SK-N-SH treated with all-trans-retinoic acid at 6 μM for 48 hours (cell line): ENCODE measurements around the gene GRK5.

ENCODE experiments used
- ATAC-seq: fragments of 200-7000 bp; cut with Tn5 transposase; 3 replicates; pipeline ENCODE4 v1.9.1; 2020; ENCODE audit warnings: mild to moderate bottlenecking, moderate library complexity
- ARNTL ChIP-seq: fragments of 450-650 bp; formaldehyde crosslinking; IDR thresholded peaks from 2 replicates; pipeline ENCODE4 v1.5.0; 2020; ENCODE audit warnings: low read depth, mild to moderate bottlenecking, moderate library complexity, borderline replicate concordance
- CSDC2 ChIP-seq: fragments of 250-450 bp; sonication (Bioruptor Pico); IDR thresholded peaks from 2 replicates; pipeline ENCODE4 v1.5.0; 2020; ENCODE audit warnings: mild to moderate bottlenecking, moderate library complexity
- ESRRG ChIP-seq: fragments of 250-450 bp; sonication (Bioruptor Pico); IDR thresholded peaks from 2 replicates; pipeline ENCODE4 v1.6.1; 2021; ENCODE audit warnings: mild to moderate bottlenecking
- GLIS3 ChIP-seq: fragments of 250-450 bp; sonication (Bioruptor Pico); IDR thresholded peaks from 2 replicates; pipeline ENCODE4 v1.5.0; 2020; ENCODE audit warnings: mild to moderate bottlenecking, moderate library complexity
- ISL1 ChIP-seq: fragments of 250-450 bp; sonication (Bioruptor Pico); IDR thresholded peaks from 2 replicates; pipeline ENCODE4 v2.1.2; 2022; ENCODE audit warnings: mild to moderate bottlenecking, moderate library complexity
- OSR1 ChIP-seq: fragments of 250-450 bp; sonication (Bioruptor Pico); IDR thresholded peaks from 2 replicates; pipeline ENCODE4 v1.8.0; 2022; ENCODE audit warnings: moderate library complexity, mild to moderate bottlenecking, inconsistent platforms
- PATZ1 ChIP-seq: fragments of 250-450 bp; sonication (Bioruptor Pico); IDR thresholded peaks from 2 replicates; pipeline ENCODE4 v1.8.0; 2020; ENCODE audit warnings: mild to moderate bottlenecking, moderate library complexity, borderline replicate concordance
- PPARA ChIP-seq: fragments of 250-450 bp; sonication (Bioruptor Pico); IDR thresholded peaks from 2 replicates; pipeline ENCODE4 v1.5.0; 2020; ENCODE audit warnings: mild to moderate bottlenecking, borderline replicate concordance
- RARB ChIP-seq: fragments of 250-450 bp; sonication (Bioruptor Pico); IDR thresholded peaks from 2 replicates; pipeline ENCODE4 v1.8.0; 2021; ENCODE audit warnings: mild to moderate bottlenecking, moderate library complexity
- SNAI2 ChIP-seq: fragments of 250-450 bp; sonication (Bioruptor Pico); IDR thresholded peaks from 2 replicates; pipeline ENCODE4 v1.5.0; 2020; ENCODE audit warnings: mild to moderate bottlenecking, moderate library complexity
- TOX ChIP-seq: fragments of 250-450 bp; sonication (Bioruptor Pico); IDR thresholded peaks from 2 replicates; pipeline ENCODE4 v1.8.0; 2021; ENCODE audit warnings: mild to moderate bottlenecking, moderate library complexity, borderline replicate concordance
- ZC3H10 ChIP-seq: fragments of 250-450 bp; sonication (Bioruptor Pico); IDR thresholded peaks from 2 replicates; pipeline ENCODE4 v1.5.1; 2021; ENCODE audit warnings: mild to moderate bottlenecking, moderate library complexity
- ZFP3 ChIP-seq: fragments of 250-450 bp; sonication (Bioruptor Pico); IDR thresholded peaks from 2 replicates; pipeline ENCODE4 v1.5.0; 2020; ENCODE audit warnings: mild to moderate bottlenecking, moderate library complexity
- ZFP30 ChIP-seq: fragments of 450-650 bp; formaldehyde crosslinking; IDR thresholded peaks from 2 replicates; pipeline ENCODE4 v1.5.0; 2022; ENCODE audit warnings: mild to moderate bottlenecking, moderate library complexity
- ZNF565 ChIP-seq: fragments of 450-650 bp; formaldehyde crosslinking; conservative IDR thresholded peaks from 2 replicates; pipeline ENCODE4 v1.5.0; 2020; ENCODE audit warnings: low read depth, mild to moderate bottlenecking, moderate library complexity
- ZNF70 ChIP-seq: fragments of 450-650 bp; formaldehyde crosslinking; IDR thresholded peaks from 2 replicates; pipeline ENCODE4 v1.5.0; 2020; ENCODE audit warnings: mild to moderate bottlenecking, moderate library complexity
- TF ChIP-seq, protein P1 (sequence below): fragments of 250-450 bp; sonication (Bioruptor Pico); IDR thresholded peaks from 2 replicates; pipeline ENCODE4 v1.5.1; 2021; ENCODE audit warnings: mild to moderate bottlenecking, moderate library complexity
- TF ChIP-seq, protein P2 (sequence below): fragments of 250-450 bp; sonication (Bioruptor Pico); IDR thresholded peaks from 2 replicates; pipeline ENCODE4 v1.5.0; 2020; ENCODE audit warnings: mild to moderate bottlenecking, moderate library complexity
- TF ChIP-seq, protein P3 (sequence below): fragments of 250-450 bp; sonication (Bioruptor Pico); IDR thresholded peaks from 2 replicates; pipeline ENCODE4 v1.8.0; 2021; ENCODE audit warnings: low read depth, mild to moderate bottlenecking, moderate library complexity, borderline replicate concordance

The GRK5 gene

GRCh38 chr10:119501690-119502089 lies 294.3 kb downstream of the GRK5 start (continued):
- no peak for TF ChIP-seq PATZ1

- ATAC-seq, result no peak
- TF ChIP-seq, protein P1, sequence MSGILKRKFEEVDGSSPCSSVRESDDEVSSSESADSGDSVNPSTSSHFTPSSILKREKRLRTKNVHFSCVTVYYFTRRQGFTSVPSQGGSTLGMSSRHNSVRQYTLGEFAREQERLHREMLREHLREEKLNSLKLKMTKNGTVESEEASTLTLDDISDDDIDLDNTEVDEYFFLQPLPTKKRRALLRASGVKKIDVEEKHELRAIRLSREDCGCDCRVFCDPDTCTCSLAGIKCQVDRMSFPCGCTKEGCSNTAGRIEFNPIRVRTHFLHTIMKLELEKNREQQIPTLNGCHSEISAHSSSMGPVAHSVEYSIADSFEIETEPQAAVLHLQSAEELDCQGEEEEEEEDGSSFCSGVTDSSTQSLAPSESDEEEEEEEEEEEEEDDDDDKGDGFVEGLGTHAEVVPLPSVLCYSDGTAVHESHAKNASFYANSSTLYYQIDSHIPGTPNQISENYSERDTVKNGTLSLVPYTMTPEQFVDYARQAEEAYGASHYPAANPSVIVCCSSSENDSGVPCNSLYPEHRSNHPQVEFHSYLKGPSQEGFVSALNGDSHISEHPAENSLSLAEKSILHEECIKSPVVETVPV, result no peak
- TF ChIP-seq ESRRG (no peak), ZFP30 (no peak), CSDC2 (CRISPR knock-in tag) (no peak), ARNTL (CRISPR knock-in tag) (no peak), ZNF70 (no peak), TOX (CRISPR knock-in tag) (no peak), ZC3H10 (CRISPR knock-in tag) (no peak), ZNF565 (CRISPR knock-in tag) (no peak), PATZ1 (no peak), SNAI2 (CRISPR knock-in tag) (no peak), RARB (CRISPR knock-in tag) (no peak)
These were observed 294.8 kb downstream of the GRK5 start for GRCh38 chr10:119502209-119502608.

GRCh38 chr10:119502618-119503155 lies 295.3 kb downstream of the GRK5 start:
- TF ChIP-seq CSDC2 (CRISPR knock-in tag), result no peak
- no peak for TF ChIP-seq ZC3H10 (CRISPR knock-in tag)
- TF ChIP-seq, protein P1, result no peak
- no peak for TF ChIP-seq SNAI2 (CRISPR knock-in tag)
- no peak for ATAC-seq

DNA sequence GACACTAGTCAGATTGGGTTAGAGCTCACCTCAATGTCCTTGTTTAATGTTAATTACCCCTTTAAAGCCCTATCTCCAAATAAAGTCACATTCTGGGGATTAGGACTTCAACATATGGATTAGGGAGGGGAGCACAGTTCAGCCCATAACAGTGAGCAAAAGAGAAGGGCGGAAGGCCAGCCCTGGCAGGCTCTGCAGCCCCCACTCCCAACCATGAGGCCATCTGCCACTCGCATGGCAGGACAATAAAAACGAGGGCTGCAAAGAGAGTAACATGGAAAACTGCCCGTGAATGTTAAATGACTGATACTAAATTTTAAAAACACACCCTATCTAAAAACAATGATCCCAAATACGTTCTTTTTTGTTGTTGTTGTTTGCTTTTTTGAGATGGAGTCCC lies 296.4 kb downstream of the GRK5 start:
- no peak for ATAC-seq
- TF ChIP-seq GLIS3 (CRISPR knock-in tag), result no peak
- TF ChIP-seq, protein P2, sequence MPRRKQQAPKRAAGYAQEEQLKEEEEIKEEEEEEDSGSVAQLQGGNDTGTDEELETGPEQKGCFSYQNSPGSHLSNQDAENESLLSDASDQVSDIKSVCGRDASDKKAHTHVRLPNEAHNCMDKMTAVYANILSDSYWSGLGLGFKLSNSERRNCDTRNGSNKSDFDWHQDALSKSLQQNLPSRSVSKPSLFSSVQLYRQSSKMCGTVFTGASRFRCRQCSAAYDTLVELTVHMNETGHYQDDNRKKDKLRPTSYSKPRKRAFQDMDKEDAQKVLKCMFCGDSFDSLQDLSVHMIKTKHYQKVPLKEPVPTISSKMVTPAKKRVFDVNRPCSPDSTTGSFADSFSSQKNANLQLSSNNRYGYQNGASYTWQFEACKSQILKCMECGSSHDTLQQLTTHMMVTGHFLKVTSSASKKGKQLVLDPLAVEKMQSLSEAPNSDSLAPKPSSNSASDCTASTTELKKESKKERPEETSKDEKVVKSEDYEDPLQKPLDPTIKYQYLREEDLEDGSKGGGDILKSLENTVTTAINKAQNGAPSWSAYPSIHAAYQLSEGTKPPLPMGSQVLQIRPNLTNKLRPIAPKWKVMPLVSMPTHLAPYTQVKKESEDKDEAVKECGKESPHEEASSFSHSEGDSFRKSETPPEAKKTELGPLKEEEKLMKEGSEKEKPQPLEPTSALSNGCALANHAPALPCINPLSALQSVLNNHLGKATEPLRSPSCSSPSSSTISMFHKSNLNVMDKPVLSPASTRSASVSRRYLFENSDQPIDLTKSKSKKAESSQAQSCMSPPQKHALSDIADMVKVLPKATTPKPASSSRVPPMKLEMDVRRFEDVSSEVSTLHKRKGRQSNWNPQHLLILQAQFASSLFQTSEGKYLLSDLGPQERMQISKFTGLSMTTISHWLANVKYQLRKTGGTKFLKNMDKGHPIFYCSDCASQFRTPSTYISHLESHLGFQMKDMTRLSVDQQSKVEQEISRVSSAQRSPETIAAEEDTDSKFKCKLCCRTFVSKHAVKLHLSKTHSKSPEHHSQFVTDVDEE (CRISPR knock-in tag), result no peak
- no peak for TF ChIP-seq PATZ1
- no peak for TF ChIP-seq ISL1
- TF ChIP-seq ZNF70, result no peak
- no peak for TF ChIP-seq ZFP3 (CRISPR knock-in tag)
- no peak for TF ChIP-seq PPARA (CRISPR knock-in tag)
- TF ChIP-seq, protein P3, sequence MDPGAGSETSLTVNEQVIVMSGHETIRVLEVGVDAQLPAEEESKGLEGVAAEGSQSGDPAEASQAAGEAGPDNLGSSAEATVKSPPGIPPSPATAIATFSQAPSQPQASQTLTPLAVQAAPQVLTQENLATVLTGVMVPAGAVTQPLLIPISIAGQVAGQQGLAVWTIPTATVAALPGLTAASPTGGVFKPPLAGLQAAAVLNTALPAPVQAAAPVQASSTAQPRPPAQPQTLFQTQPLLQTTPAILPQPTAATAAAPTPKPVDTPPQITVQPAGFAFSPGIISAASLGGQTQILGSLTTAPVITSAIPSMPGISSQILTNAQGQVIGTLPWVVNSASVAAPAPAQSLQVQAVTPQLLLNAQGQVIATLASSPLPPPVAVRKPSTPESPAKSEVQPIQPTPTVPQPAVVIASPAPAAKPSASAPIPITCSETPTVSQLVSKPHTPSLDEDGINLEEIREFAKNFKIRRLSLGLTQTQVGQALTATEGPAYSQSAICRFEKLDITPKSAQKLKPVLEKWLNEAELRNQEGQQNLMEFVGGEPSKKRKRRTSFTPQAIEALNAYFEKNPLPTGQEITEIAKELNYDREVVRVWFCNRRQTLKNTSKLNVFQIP (CRISPR knock-in tag), result no peak
- no peak for TF ChIP-seq CSDC2 (CRISPR knock-in tag)
- no peak for TF ChIP-seq ESRRG
- TF ChIP-seq OSR1, result no peak
- TF ChIP-seq, all 23 proteins: peak for 0
